Activated naive CD4-positive, alpha-beta T cell treated with anti-CD3 and anti-CD28 coated beads for 36 hours (primary cell): ENCODE data around the gene ASIC2. TPM values are rescaled to one million over a fixed set of nuclear protein-coding genes. Genes with fewer than 3 reads are reported as not detected.

Source experiments
- CTCF ChIA-PET: fragments of 350-600 bp; sonication (Branson Sonifier 250); formaldehyde crosslinking; loops from one replicate; lab custom pipeline; 2021; ENCODE audit warnings: antibody characterized with exemption; lab: Charles Lee
- DNase-seq: peaks from one replicate; pipeline ENCODE4 v3.0.0-alpha.2; 2020
- H3K27ac Mint-ChIP-seq: one replicate; pipeline ENCODE4 v1.8.0; 2021; ENCODE audit warnings: mild to moderate bottlenecking, mixed read lengths
- H3K27me3 Mint-ChIP-seq: one replicate; pipeline ENCODE4 v1.8.0; 2021; ENCODE audit warnings: low read depth, mixed read lengths
- H3K36me3 Mint-ChIP-seq: one replicate; pipeline ENCODE4 v1.8.0; 2021; ENCODE audit warnings: low read depth, mixed read lengths
- H3K4me1 Mint-ChIP-seq: one replicate; pipeline ENCODE4 v1.8.0; 2021; ENCODE audit warnings: low read depth, mixed read lengths
- H3K4me3 Mint-ChIP-seq: one replicate; pipeline ENCODE4 v1.8.0; 2021; ENCODE audit warnings: mild to moderate bottlenecking, moderate library complexity, mixed read lengths
- H3K9me3 Mint-ChIP-seq: one replicate; pipeline ENCODE4 v1.8.0; 2021; ENCODE audit warnings: mixed read lengths
- intact Hi-C: fragments of 100-400 bp; cut with micrococcal nuclease; formaldehyde crosslinking; loops from one replicate; pipeline ENCODE4 v1.15.1; 2023
- total RNA-seq, 2 experiments: library from RNA; stranded (reverse); gene quantifications; one replicate each; pipeline ENCODE4 v1.2.3, GENCODE V29; 2021

ASIC2 gene
- total RNA-seq, 2 experiments from 2014 or later = not detected

GRCh38 chr17:33207231-33207630, 85.9 kb downstream of the ASIC2 start:
- H3K4me1 Mint-ChIP-seq = no peaks in the 10 kb centered on the region
- intact Hi-C loops = no loop called here
- no peaks in the 10 kb centered on the region for H3K9me3 Mint-ChIP-seq
- CTCF ChIA-PET = no interaction called here
- no peak overlapping the region for H3K4me3 Mint-ChIP-seq
- no peak for DNase-seq
- H3K36me3 Mint-ChIP-seq = no peaks in the 10 kb centered on the region
- H3K27me3 Mint-ChIP-seq = peaks cover 8% of the 10 kb centered on the region
- H3K27ac Mint-ChIP-seq = no peak overlapping the region

- H3K36me3 Mint-ChIP-seq = no peaks in the 10 kb centered on the region
- no peaks in the 10 kb centered on the region for H3K9me3 Mint-ChIP-seq
- no peaks in the 10 kb centered on the region for H3K4me1 Mint-ChIP-seq
- no peak overlapping the region for H3K27ac Mint-ChIP-seq
- H3K27me3 Mint-ChIP-seq = peaks cover 4% of the 10 kb centered on the region
- intact Hi-C loops = no loop called here
- no peak overlapping the region for H3K4me3 Mint-ChIP-seq
- no peak for DNase-seq
- CTCF ChIA-PET = no interaction called here
These were observed 87.5 kb downstream of the ASIC2 start for GRCh38 chr17:33205552-33205951.

- no peak overlapping the region for H3K27ac Mint-ChIP-seq
These were observed 88.4 kb downstream of the ASIC2 start for GRCh38 chr17:33204701-33205100.

GRCh38 chr17:33204156-33204555, 88.9 kb downstream of the ASIC2 start:
- H3K36me3 Mint-ChIP-seq = no peaks in the 10 kb centered on the region
- peaks cover 4% of the 10 kb centered on the region for H3K27me3 Mint-ChIP-seq
- CTCF ChIA-PET = no interaction called here

More at GRCh38 chr17:33204701-33205100, 88.4 kb downstream of the ASIC2 start:
- no peak for DNase-seq
- intact Hi-C loops = no loop called here
- Mint-ChIP-seq H3K27me3 (peaks cover 4% of the 10 kb centered on the region), H3K36me3 (no peaks in the 10 kb centered on the region), H3K4me3 (no peak overlapping the region), H3K9me3 (no peaks in the 10 kb centered on the region), H3K4me1 (no peaks in the 10 kb centered on the region)
- CTCF ChIA-PET = no interaction called here

GRCh38 chr17:33202796-33203495, 90.1 kb downstream of the ASIC2 start:
- intact Hi-C loops = no loop called here
- CTCF ChIA-PET = no interaction called here
- no peak for DNase-seq
- Mint-ChIP-seq H3K27me3 (peaks cover 4% of the 10 kb centered on the region), H3K27ac (no peak overlapping the region), H3K36me3 (no peaks in the 10 kb centered on the region), H3K4me3 (no peak overlapping the region), H3K4me1 (no peaks in the 10 kb centered on the region), H3K9me3 (no peaks in the 10 kb centered on the region)

More at GRCh38 chr17:33204156-33204555, 88.9 kb downstream of the ASIC2 start:
- intact Hi-C loops = no loop called here
- Mint-ChIP-seq H3K4me3 (no peak overlapping the region), H3K27ac (no peak overlapping the region), H3K4me1 (no peaks in the 10 kb centered on the region), H3K9me3 (no peaks in the 10 kb centered on the region)
- DNase-seq = no peak

- no peaks in the 10 kb centered on the region for H3K4me1 Mint-ChIP-seq
- CTCF ChIA-PET = no interaction called here
These were observed 91.1 kb downstream of the ASIC2 start for GRCh38 chr17:33202021-33202420.

GRCh38 chr17:33201283-33201682, 91.8 kb downstream of the ASIC2 start:
- CTCF ChIA-PET = no interaction called here
- DNase-seq = no peak
- H3K4me3 Mint-ChIP-seq = no peak overlapping the region
- H3K9me3 Mint-ChIP-seq = no peaks in the 10 kb centered on the region
- H3K36me3 Mint-ChIP-seq = no peaks in the 10 kb centered on the region
- H3K4me1 Mint-ChIP-seq = no peaks in the 10 kb centered on the region
- H3K27me3 Mint-ChIP-seq = peaks cover 4% of the 10 kb centered on the region
- H3K27ac Mint-ChIP-seq = no peak overlapping the region
- intact Hi-C loops = no loop called here

More at GRCh38 chr17:33202021-33202420, 91.1 kb downstream of the ASIC2 start:
- Mint-ChIP-seq H3K27ac (no peak overlapping the region), H3K27me3 (peaks cover 4% of the 10 kb centered on the region), H3K36me3 (no peaks in the 10 kb centered on the region), H3K4me3 (no peak overlapping the region), H3K9me3 (no peaks in the 10 kb centered on the region)
- no peak for DNase-seq
- intact Hi-C loops = no loop called here

- H3K4me3 Mint-ChIP-seq = no peak overlapping the region
These were observed 92.5 kb downstream of the ASIC2 start for GRCh38 chr17:33200587-33200986.

GRCh38 chr17:33199571-33200510, 93.3 kb downstream of the ASIC2 start:
- CTCF ChIA-PET = no interaction called here
- intact Hi-C loops = no loop called here
- no peaks in the 10 kb centered on the region for H3K4me1 Mint-ChIP-seq
- no peaks in the 10 kb centered on the region for H3K36me3 Mint-ChIP-seq
- no peak overlapping the region for H3K27ac Mint-ChIP-seq
- H3K4me3 Mint-ChIP-seq = no peak overlapping the region
- DNase-seq = no peak
- peaks cover 4% of the 10 kb centered on the region for H3K27me3 Mint-ChIP-seq
- no peaks in the 10 kb centered on the region for H3K9me3 Mint-ChIP-seq

More at GRCh38 chr17:33200587-33200986, 92.5 kb downstream of the ASIC2 start:
- DNase-seq = no peak
- intact Hi-C loops = no loop called here
- Mint-ChIP-seq H3K27ac (no peak overlapping the region), H3K36me3 (no peaks in the 10 kb centered on the region), H3K4me1 (no peaks in the 10 kb centered on the region), H3K9me3 (no peaks in the 10 kb centered on the region), H3K27me3 (peaks cover 4% of the 10 kb centered on the region)
- CTCF ChIA-PET = no interaction called here

GRCh38 chr17:33198954-33199353, 94.1 kb downstream of the ASIC2 start:
- CTCF ChIA-PET = no interaction called here

GRCh38 chr17:33197342-33197741, 95.8 kb downstream of the ASIC2 start:
- Mint-ChIP-seq H3K27me3 (peaks cover 5% of the 10 kb centered on the region), H3K27ac (no peak overlapping the region), H3K4me3 (no peak overlapping the region), H3K9me3 (no peaks in the 10 kb centered on the region), H3K36me3 (no peaks in the 10 kb centered on the region), H3K4me1 (no peaks in the 10 kb centered on the region)
- CTCF ChIA-PET = no interaction called here
- no peak for DNase-seq
- intact Hi-C loops = no loop called here

More at GRCh38 chr17:33198954-33199353, 94.1 kb downstream of the ASIC2 start:
- H3K27me3 Mint-ChIP-seq = no peaks in the 10 kb centered on the region
- H3K27ac Mint-ChIP-seq = no peak overlapping the region
- H3K4me3 Mint-ChIP-seq = no peak overlapping the region
- intact Hi-C loops = no loop called here
- no peak for DNase-seq
- H3K36me3 Mint-ChIP-seq = no peaks in the 10 kb centered on the region
- no peaks in the 10 kb centered on the region for H3K4me1 Mint-ChIP-seq
- no peaks in the 10 kb centered on the region for H3K9me3 Mint-ChIP-seq

GRCh38 chr17:33196883-33197282, 96.2 kb downstream of the ASIC2 start:
- DNase-seq = no peak
- CTCF ChIA-PET = no interaction called here
- intact Hi-C loops = no loop called here

More at GRCh38 chr17:33196883-33197282, 96.2 kb downstream of the ASIC2 start:
- H3K27ac Mint-ChIP-seq = no peak overlapping the region
- no peak overlapping the region for H3K4me3 Mint-ChIP-seq
- no peaks in the 10 kb centered on the region for H3K36me3 Mint-ChIP-seq
- peaks cover 5% of the 10 kb centered on the region for H3K27me3 Mint-ChIP-seq
- H3K9me3 Mint-ChIP-seq = no peaks in the 10 kb centered on the region
- no peaks in the 10 kb centered on the region for H3K4me1 Mint-ChIP-seq
